Measurements from ENCODE around the gene C5orf34. TPM values are rescaled to one million over a fixed set of nuclear protein-coding genes. Genes with fewer than 3 reads are reported as not detected.

Gene C5orf34
- total and polyA plus RNA-seq, 9 of the 15 experiments (the other 6 are each of a cell fraction or from before 2014, with no cell fraction given) = 13.2 to 32.6 (median 20.7) TPM

DNA sequence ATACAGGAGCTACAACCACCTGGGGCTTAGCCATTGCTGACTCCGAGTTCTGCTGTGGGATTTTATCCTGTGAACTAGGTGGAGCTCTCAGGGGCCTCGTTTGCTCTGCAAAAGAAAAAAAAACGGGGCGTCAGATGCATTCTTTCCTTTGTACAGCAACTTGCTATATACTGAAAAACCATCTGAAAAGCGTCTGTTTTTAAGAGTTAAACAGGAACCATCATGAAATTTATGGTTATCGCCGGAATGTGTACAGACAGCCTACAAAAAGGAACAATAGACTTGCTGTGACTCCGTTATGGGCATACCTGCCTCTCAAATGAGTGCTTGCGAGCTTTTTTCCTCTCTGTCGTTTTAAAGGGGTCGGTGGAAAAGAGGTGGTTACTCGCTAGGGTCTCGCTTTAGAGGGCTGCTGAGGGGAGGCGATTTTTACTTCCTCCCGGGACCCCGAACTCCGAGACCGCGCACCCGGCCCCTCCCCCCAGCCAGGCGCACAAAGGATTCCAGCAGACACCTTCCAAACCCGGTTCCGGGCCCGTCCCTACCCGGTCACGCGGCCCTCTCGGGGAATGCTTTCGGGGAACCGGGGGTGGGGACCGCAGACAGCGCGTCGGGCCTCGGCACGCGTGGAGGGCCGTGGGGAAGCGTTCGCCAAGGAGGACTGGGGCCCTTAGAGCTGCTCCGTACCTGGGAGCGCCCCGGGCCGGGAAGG, 41.1 kb upstream of the C5orf34 start (continued):
- peak; percentile 51; the same call in 1 of the 2 replicates for TF ChIP-seq ZNF384 (IDR thresholded peaks at IDR 0.05; ENCODE audit: low read depth, low read length)
- TF ChIP-seq ZZZ3 (IDR thresholded peaks at IDR 0.05) = no peak
- TF ChIP-seq EP400 (IDR thresholded peaks at IDR 0.05) = peak; percentile 57; the same call in 1 of the 2 replicates
- TF ChIP-seq CHD4 (IDR thresholded peaks at IDR 0.05; ENCODE audit: insufficient read depth, insufficient replicate concordance, low read depth, low read length, poor library complexity, severe bottlenecking) = no peak
- no peak for TF ChIP-seq EHMT2 (IDR thresholded peaks at IDR 0.05)
- TF ChIP-seq NFATC3 (IDR thresholded peaks at IDR 0.05) = no peak
- TF ChIP-seq THAP7 (CRISPR knock-in tag; IDR thresholded peaks at IDR 0.05) = no peak
- TF ChIP-seq CBFA2T3 (IDR thresholded peaks at IDR 0.05) = no peak
- peak; percentile 72; the same call in 1 of the 2 replicates for TF ChIP-seq E2F5 (CRISPR knock-in tag; IDR thresholded peaks at IDR 0.05)
- peak; percentile 85 for TF ChIP-seq SAFB (IDR thresholded peaks at IDR 0.05; ENCODE audit: borderline replicate concordance, low read depth, low read length)
- TF ChIP-seq ZNF354B (CRISPR knock-in tag; IDR thresholded peaks at IDR 0.05) = no peak
- TF ChIP-seq ATF1 (CRISPR knock-in tag; IDR thresholded peaks at IDR 0.05) = no peak
- TF ChIP-seq ATF1 (tag; IDR thresholded peaks at IDR 0.05) = no peak; the same call in 1 of the 2 replicates
- TF ChIP-seq SRSF3 (IDR thresholded peaks at IDR 0.05; ENCODE audit: insufficient read depth, low read length) = no peak
- peak; percentile 57; the same call in 1 of the 2 replicates for TF ChIP-seq STAG1 (CRISPR knock-in tag; IDR thresholded peaks at IDR 0.05; ENCODE audit: borderline replicate concordance)
- TF ChIP-seq, protein P1, sequence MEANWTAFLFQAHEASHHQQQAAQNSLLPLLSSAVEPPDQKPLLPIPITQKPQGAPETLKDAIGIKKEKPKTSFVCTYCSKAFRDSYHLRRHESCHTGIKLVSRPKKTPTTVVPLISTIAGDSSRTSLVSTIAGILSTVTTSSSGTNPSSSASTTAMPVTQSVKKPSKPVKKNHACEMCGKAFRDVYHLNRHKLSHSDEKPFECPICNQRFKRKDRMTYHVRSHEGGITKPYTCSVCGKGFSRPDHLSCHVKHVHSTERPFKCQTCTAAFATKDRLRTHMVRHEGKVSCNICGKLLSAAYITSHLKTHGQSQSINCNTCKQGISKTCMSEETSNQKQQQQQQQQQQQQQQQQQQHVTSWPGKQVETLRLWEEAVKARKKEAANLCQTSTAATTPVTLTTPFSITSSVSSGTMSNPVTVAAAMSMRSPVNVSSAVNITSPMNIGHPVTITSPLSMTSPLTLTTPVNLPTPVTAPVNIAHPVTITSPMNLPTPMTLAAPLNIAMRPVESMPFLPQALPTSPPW (CRISPR knock-in tag; IDR thresholded peaks at IDR 0.05) = no peak
- no peak for TF ChIP-seq GTF2A2 (tag; IDR thresholded peaks at IDR 0.05)
- TF ChIP-seq NEUROD1 (IDR thresholded peaks at IDR 0.05; ENCODE audit: borderline replicate concordance, low read depth, low read length, partially characterized antibody) = no peak
- TF ChIP-seq SAP30 (IDR thresholded peaks at IDR 0.05; ENCODE audit: borderline replicate concordance, insufficient read depth, low read depth, low read length, poor library complexity, severe bottlenecking) = no peak
- no peak for TF ChIP-seq PHTF2 (CRISPR knock-in tag; IDR thresholded peaks at IDR 0.05)
- no peak for TF ChIP-seq MTA2 (IDR thresholded peaks at IDR 0.05; ENCODE audit: low read depth)

All from K562 (cell line).